NCI-H2196 (cell line): ENCODE measurements around the gene ARHGAP26.

Source experiments
- DNase-seq: peaks from one replicate; lab custom pipeline; 2025; ENCODE audit not compliant: unreplicated experiment; lab: John Stamatoyannopoulos, UW

The ARHGAP26 gene

GRCh38 chr5:143031781-143032580 is 261.8 kb downstream of the ARHGAP26 start:
- no peak for DNase-seq

- no peak for DNase-seq
Observed at GRCh38 chr5:143032581-143032836, 262.3 kb downstream of the ARHGAP26 start.

GRCh38 chr5:143033535-143034250 is 263.5 kb downstream of the ARHGAP26 start:
- DNase-seq, result peak; percentile 39

- no peak for DNase-seq
Observed at GRCh38 chr5:143036146-143036927, 266.2 kb downstream of the ARHGAP26 start.

GRCh38 chr5:143037071-143037470 is 266.9 kb downstream of the ARHGAP26 start:
- no peak for DNase-seq

- DNase-seq, result no peak
Observed at GRCh38 chr5:143037708-143038107, 267.5 kb downstream of the ARHGAP26 start.

- no peak for DNase-seq
Observed at GRCh38 chr5:143040622-143041021, 270.4 kb downstream of the ARHGAP26 start.

- DNase-seq, result no peak
Observed at GRCh38 chr5:143041461-143041860, 271.3 kb downstream of the ARHGAP26 start.

- DNase-seq, result peak; percentile 14
Observed at GRCh38 chr5:143041972-143042770, 272.0 kb downstream of the ARHGAP26 start.

- DNase-seq, result no peak
Observed at GRCh38 chr5:143044265-143044664, 274.1 kb downstream of the ARHGAP26 start.

- DNase-seq, result no peak
Observed at GRCh38 chr5:143045062-143045461, 274.9 kb downstream of the ARHGAP26 start.

- no peak for DNase-seq
Observed at GRCh38 chr5:143046314-143046713, 276.1 kb downstream of the ARHGAP26 start.

GRCh38 chr5:143047091-143047490 is 276.9 kb downstream of the ARHGAP26 start:
- no peak for DNase-seq

- DNase-seq, result no peak
Observed at GRCh38 chr5:143050183-143050582, 280.0 kb downstream of the ARHGAP26 start.

- DNase-seq, result peak; percentile 73
Observed at GRCh38 chr5:143051244-143052058, 281.3 kb downstream of the ARHGAP26 start.

GRCh38 chr5:143052967-143053682 is 282.9 kb downstream of the ARHGAP26 start:
- DNase-seq, result no peak

GRCh38 chr5:143053780-143054179 is 283.6 kb downstream of the ARHGAP26 start:
- DNase-seq, result no peak

- DNase-seq, result no peak
Observed at GRCh38 chr5:143054480-143054941, 284.3 kb downstream of the ARHGAP26 start.

GRCh38 chr5:143055596-143056338 is 285.6 kb downstream of the ARHGAP26 start:
- DNase-seq, result no peak
